ENCODE data around the gene GNL3L.
A peak's percentile ranks its signal among the peaks of the same experiment; 100 is the strongest.
"Not testable (repeated sequence)": the region's sequence is repeated elsewhere in the genome, so short reads cannot be mapped to it uniquely, and the experiment has no call there.

GNL3L gene, protein sequence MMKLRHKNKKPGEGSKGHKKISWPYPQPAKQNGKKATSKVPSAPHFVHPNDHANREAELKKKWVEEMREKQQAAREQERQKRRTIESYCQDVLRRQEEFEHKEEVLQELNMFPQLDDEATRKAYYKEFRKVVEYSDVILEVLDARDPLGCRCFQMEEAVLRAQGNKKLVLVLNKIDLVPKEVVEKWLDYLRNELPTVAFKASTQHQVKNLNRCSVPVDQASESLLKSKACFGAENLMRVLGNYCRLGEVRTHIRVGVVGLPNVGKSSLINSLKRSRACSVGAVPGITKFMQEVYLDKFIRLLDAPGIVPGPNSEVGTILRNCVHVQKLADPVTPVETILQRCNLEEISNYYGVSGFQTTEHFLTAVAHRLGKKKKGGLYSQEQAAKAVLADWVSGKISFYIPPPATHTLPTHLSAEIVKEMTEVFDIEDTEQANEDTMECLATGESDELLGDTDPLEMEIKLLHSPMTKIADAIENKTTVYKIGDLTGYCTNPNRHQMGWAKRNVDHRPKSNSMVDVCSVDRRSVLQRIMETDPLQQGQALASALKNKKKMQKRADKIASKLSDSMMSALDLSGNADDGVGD

DNA sequence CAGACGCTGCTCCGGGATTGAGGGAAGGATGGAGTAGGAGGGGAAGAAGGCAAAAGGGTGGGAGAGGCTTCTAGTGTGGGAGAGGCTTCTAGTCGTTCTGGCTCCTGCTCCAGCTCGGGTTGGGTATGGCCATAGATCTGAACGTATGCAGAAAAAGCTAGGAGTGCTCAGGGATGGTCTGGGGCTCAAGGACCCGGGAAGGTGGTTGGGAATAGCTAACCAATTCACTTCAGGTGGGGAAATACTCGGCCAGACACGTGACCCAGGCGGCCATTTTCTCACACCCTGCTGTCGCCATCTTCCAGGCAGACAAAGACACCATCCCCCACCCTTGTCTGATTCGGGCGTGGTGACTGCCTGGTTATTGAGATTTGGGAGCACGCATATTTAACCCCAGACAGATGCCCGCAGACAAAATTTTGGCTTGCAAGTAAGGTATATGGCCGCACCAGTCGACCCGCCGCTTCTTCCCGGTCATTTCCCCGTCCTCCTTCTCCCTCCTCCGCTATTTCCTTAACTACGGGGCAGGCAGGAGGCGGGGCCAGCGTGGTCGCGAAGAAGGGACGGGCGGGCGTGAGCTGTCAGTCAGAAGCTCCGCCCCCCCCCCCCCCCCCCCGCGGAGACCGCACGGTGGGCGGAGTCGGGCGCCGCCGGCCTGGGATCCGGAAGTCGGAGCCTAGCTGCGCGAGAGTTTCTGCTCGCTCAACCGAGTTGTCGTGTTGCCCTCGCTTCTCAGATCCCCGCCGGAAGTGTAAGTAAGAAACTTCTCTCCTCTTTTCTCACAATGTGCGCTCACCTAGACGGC, at the start of gene GNL3L:
Gene GNL3L (plus strand): TSS at position 668 of the 805 bp plus-strand sequence. CDS start 2,348 bp downstream, outside the sequence.
- DNase-seq = peak; percentile 79 to 91

GRCh38 chrX:54482839-54483593, 47.0 kb upstream of the GNL3L start:
- DNase-seq = no peak

- no peak for DNase-seq
Measured at GRCh38 chrX:54483946-54484345, 46.1 kb upstream of the GNL3L start.

- DNase-seq = no peak
Measured at GRCh38 chrX:54484666-54485065, 45.4 kb upstream of the GNL3L start.

DNA sequence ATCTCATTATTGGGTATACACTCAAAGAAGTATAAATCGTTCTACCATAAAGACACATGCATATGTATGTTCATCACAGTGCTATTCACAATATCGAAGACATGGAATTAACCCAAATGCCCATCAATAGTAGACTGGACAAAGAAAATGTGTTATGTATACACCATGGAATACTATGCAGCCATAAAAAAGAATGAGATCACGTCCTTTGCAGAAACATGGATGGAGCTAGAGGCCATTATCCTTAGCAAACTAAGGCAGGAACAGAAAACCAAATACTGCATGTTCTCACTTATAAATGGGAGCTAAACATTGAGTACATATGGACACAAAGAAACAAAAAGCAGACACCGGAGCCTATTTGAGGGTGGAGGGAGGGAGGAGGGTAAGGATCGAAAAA, 40.2 kb upstream of the GNL3L start:
- not testable (repeated sequence) for DNase-seq

GRCh38 chrX:54492340-54492739, 37.7 kb upstream of the GNL3L start:
- DNase-seq = no peak

GRCh38 chrX:54494166-54494988, 35.6 kb upstream of the GNL3L start:
- no peak for DNase-seq

- DNase-seq = no peak
Measured at GRCh38 chrX:54494989-54495813, 34.8 kb upstream of the GNL3L start.

DNA sequence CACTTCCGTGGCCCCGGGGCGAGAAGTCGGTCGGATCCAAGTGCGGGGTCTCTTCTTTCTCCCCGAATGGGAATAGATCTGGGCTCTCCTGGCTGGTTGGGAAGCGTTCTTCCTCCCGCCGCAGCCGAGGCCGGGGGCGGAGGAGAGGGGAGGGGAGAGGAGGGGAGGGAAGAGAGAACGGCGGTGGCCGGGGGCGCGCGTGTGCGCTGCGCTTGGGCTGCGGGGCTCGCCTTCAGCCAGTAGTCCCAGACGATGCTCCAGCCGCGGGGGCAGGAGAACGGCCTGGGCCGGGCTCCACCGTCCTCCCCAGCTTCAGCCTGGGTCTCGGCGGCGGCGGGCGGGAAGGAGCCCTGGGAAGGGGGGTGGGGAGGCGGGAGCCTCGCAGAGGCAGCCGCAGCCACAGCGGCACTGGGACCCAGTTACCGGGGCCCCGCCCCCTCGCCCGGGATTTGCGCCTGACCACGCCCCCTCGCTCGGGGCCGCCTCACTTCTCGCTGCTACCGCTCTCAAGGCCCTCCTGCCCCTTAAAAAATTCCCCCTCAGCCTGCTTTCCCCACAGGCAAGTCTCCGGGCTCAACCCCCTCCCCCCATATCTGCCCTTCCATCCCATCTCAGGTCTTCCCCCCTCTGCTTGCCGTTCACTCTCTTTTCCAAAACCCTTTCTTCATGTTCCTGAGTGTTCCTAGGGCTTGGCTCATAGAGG, 34.1 kb upstream of the GNL3L start, which contains the start of gene FGD1:
Gene FGD1 (minus strand): TSS at position 421 of the 703 bp plus-strand sequence. CDS start 802 bp downstream, outside the sequence.
- DNase-seq = peak in 1 of 2 experiments; percentile 6

DNA sequence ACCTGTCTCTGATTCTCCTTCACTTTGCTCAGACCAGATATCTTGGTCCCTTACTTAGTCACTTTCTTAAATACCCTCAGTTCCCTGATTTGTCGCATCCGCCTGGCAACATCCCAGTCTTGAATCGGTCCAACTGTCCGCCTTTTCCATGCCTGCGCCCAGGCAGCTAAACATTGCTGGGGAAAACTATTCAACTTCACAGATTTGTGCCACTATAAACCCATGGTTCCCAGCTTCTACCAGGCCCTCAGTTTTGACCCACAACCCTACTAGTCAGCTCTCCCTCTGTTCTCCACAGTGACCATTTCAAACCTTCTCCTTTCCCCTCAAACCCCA, 33.5 kb upstream of the GNL3L start:
- DNase-seq = no peak

- no peak for DNase-seq
Measured at GRCh38 chrX:54496936-54497335, 33.1 kb upstream of the GNL3L start.

- no peak for DNase-seq
Measured at GRCh38 chrX:54509400-54509799, 20.6 kb upstream of the GNL3L start.

GRCh38 chrX:54529151-54529550, 868 bp upstream of the GNL3L start:
- DNase-seq = no peak

DNA sequence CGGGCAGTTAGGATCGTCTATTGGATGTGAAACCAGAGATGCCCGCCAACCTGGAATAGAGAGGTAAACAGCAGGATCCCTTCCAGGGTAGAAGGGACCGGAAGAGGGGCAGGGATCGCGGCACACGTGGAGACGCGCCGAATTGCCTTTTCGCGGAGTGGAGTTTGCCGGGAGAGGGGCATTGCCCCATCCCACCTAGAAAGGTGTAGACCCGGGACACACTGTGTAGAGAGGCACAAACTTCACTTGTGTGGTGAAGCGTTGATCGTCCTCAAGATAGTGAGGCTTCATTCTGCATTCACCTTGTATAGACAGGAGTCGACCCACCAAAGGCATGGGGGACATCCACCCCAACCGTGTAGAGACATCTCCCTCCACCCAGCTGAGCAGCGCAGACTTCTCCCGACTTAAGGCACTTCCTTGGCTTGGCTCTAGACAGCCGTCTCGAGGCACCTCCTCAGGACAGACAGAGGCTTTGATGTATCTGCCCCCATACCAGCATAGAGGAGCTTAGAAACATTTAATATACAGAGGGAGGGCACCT, 410 bp downstream of the GNL3L start:
- DNase-seq = no peak

- no peak for DNase-seq
Measured at GRCh38 chrX:54534271-54534670, 4.3 kb downstream of the GNL3L start.

- no peak for DNase-seq
Measured at GRCh38 chrX:54540289-54540688, 10.3 kb downstream of the GNL3L start.

DNA sequence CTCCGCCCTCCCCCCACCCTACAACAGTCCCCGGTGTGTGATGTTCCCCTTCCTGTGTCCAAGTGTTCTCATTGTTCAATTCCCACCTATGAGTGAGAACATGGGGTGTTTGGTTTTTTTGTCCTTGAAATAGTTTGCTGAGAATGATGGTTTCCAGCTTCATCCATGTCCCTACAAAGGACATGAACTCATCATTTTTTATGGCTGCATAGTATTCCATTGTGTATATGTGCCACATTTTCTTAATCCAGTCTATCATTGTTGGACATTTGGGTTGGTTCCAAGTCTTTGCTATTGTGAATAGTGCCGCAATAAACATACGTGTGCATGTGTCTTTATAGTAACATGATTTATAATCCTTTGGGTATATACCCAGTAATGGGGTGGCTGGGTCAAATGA, 12.2 kb downstream of the GNL3L start:
- DNase-seq = not testable (repeated sequence)

DNA sequence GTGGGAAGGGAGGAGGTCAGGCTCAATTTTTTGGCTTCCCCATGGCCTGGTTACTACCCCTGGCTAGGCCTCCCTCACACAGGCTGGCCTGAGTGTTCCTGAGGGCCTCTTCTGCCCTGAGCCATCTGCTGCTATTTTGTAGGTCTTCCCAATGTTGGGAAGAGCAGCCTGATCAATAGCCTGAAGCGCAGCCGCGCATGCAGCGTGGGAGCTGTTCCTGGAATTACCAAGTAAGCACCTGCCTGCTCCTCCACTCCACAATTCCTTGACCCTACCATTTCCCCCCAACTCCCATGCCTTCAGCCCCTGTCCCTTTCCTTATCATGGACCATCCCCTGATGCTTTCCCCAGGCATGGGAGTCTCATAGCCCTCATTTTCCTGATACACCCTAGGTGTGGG, 20.8 kb downstream of the GNL3L start:
- no peak for DNase-seq

DNA sequence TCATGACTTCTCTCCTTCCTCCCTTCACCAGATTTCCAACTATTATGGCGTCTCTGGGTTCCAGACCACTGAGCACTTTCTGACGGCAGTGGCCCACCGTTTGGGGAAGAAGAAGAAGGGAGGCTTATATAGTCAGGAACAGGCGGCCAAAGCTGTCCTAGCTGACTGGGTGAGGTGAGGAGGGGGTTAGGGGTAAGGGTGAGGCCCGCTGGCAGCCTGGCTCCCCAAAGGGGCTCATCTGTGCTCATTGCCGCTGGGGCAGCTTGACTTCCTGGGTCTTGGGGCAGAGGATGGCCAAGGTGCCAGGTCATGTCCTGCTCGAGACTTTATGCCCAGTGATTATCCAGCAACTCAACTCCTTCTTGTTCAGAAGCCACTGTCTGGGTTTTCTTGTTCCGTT, 21.8 kb downstream of the GNL3L start:
- no peak for DNase-seq

DNA sequence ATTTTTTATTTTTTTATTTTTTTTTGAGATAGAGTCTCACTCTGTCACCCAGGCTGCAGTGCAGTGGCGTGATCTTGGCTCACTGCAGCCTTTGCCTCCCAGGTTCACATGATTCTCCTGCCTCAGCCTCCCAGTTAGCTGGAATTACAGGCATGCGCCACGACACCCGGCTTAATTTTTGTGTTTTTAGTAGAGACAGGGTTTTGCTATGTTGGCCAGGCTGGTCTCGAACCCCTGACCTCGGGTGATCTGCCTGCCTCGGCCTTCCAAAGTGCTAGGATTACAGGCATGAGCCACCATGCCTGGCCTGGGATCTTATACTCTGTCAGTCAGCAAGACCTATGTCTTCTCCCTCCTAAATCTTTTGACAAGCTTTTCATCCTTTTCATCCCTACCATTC, 25.0 kb downstream of the GNL3L start:
- DNase-seq = not testable (repeated sequence)
